ENCODE results near the gene MICALL1. TPM values are rescaled to one million over a fixed set of nuclear protein-coding genes. Genes with fewer than 3 reads are reported as not detected.

MICALL1 gene
- total RNA-seq, 2 experiments from 2014 or later, result 18.3 to 25.7 TPM

DNA sequence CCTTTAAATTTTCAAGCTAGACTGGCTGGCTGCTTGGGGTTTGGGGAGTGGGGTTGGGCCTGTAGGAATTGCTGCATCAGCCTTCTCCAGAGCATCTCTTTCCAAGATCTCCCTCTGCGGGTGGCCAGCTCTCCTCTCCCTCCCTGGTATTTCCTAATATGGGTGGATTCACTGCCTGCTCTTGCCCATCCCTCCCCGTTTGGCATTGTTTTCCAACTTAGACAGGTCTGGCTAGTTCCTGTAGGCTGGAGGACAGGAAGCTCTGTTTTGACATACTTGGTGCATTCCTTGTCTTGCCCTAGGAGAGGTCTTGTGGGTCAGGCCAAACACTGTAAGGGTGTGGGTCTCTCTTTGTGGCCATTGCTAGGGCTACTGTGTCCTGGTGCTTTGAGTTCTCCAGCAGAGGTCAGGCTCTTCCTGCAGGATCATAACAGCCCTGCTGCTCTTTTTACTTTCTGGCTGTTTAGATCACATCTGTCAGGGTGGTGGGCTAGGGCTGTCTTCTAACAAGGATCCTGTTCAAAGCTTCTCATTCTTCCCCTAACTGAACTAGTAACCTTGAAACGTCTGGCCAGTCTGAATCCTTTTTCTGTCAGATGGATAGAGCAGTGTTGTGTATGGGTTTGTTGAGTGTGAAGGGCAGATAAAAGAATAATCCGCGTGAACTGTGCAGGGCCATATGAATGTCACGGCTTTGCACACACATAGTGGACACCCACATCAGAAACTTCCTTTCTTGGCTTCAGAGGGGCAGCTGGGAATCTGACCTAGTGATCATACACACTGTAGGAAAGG, 18.3 kb upstream of the MICALL1 start:
- H3K4me1 ChIP-seq (ENCODE audit: insufficient read depth, low read length, poor library complexity, severe bottlenecking), result no peaks in the 10 kb centered on the region
- H3K27ac ChIP-seq (ENCODE audit: low read depth, low read length, poor library complexity, severe bottlenecking), result no peak overlapping the region
- H3K79me2 ChIP-seq (ENCODE audit: insufficient read depth, low read depth, low read length), result peaks cover 8% of the 10 kb centered on the region; the same call in 1 of the 2 replicates
- no peaks in the 10 kb centered on the region for H4K20me1 ChIP-seq (ENCODE audit: insufficient read depth, low read length)
- intact Hi-C loops (cut with micrococcal nuclease; ENCODE audit: unreplicated experiment), result no loop called here
- no peaks in the 10 kb centered on the region for H3K9me3 ChIP-seq (ENCODE audit: low read length)
- POLR2A ChIA-PET, result interaction anchor here (1.2 kb wide), 1 partner anchor 9 kb away, joined by 3 read pairs; no protein-coding TSS in a partner anchor
- TF ChIP-seq EZH2phosphoT487 (IDR thresholded peaks at IDR 0.05; ENCODE audit: borderline replicate concordance, low read depth, low read length) (no peak), CTCF (conservative IDR thresholded peaks at IDR 0.05; ENCODE audit: low read length) (peak; percentile 46)
- CTCF ChIA-PET (ENCODE audit: unreplicated experiment), result no interaction called here
- no peak overlapping the region for H3K4me3 ChIP-seq (ENCODE audit: low read depth, low read length, poor library complexity, severe bottlenecking)
- no peak overlapping the region for H2AFZ ChIP-seq (ENCODE audit: low read length)
- no TSS peak for BruUV-seq (replicated peaks)
- DNase-seq (ENCODE audit: low spot score), result no peak
- no peak overlapping the region for H3K4me2 ChIP-seq (ENCODE audit: low read length)
- peaks cover 94% of the 10 kb centered on the region for H3K36me3 ChIP-seq (ENCODE audit: insufficient read depth, low read length)
- no peaks in the 10 kb centered on the region for H3K9me2 ChIP-seq (ENCODE audit: insufficient read depth, low read length)

DNA sequence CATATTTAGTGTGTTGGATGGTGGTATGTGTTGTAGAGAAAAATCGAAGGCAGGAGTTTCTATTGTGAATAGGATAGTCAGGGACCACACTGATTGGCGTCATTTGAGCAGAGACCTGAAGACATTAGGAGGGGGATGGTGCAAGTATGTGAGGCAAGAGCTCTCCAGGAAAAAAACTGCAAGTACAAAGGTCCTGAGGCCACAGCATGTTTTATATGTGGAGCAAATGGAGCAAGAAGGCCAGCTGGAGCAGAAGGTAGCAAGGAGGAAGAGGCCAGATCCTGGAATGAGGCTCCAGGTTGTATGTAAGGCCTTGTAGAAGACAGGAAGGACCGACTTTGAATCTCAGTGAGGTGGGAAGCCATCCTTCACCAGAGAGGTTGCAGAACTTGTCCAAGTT, 14.2 kb upstream of the MICALL1 start:
- no peak for TF ChIP-seq CTCF (conservative IDR thresholded peaks at IDR 0.05; ENCODE audit: low read length)
- TF ChIP-seq EZH2phosphoT487 (IDR thresholded peaks at IDR 0.05; ENCODE audit: borderline replicate concordance, low read depth, low read length), result no peak
- H3K27ac ChIP-seq (ENCODE audit: low read depth, low read length, poor library complexity, severe bottlenecking), result no peak overlapping the region
- ChIA-PET CTCF (ENCODE audit: unreplicated experiment) (no interaction called here), POLR2A (no interaction called here)
- no peak overlapping the region for H3K4me3 ChIP-seq (ENCODE audit: low read depth, low read length, poor library complexity, severe bottlenecking)
- H3K4me1 ChIP-seq (ENCODE audit: insufficient read depth, low read length, poor library complexity, severe bottlenecking), result peaks cover 19% of the 10 kb centered on the region
- H3K9me2 ChIP-seq (ENCODE audit: insufficient read depth, low read length), result no peaks in the 10 kb centered on the region
- H3K9me3 ChIP-seq (ENCODE audit: low read length), result no peaks in the 10 kb centered on the region
- no peaks in the 10 kb centered on the region for H4K20me1 ChIP-seq (ENCODE audit: insufficient read depth, low read length)
- intact Hi-C loops (cut with micrococcal nuclease; ENCODE audit: unreplicated experiment), result no loop called here
- no TSS peak for BruUV-seq (replicated peaks)
- no peak for DNase-seq (ENCODE audit: low spot score)
- H3K79me2 ChIP-seq (ENCODE audit: insufficient read depth, low read depth, low read length), result no peaks in the 10 kb centered on the region
- no peak overlapping the region for H3K4me2 ChIP-seq (ENCODE audit: low read length)
- H2AFZ ChIP-seq (ENCODE audit: low read length), result no peak overlapping the region
- peaks cover 59% of the 10 kb centered on the region for H3K36me3 ChIP-seq (ENCODE audit: insufficient read depth, low read length)

All from OCI-LY7 (cell line).